ENCODE data around the gene TBC1D22A. TPM values are rescaled to one million over a fixed set of nuclear protein-coding genes. Genes with fewer than 3 reads are reported as not detected.
A peak's percentile ranks its signal among the peaks of the same experiment; 100 is the strongest.

Gene TBC1D22A
- polyA plus RNA-seq, 1 donor (not counting 4 experiments of a cell fraction or from before 2014, with no cell fraction given) = 20.9 TPM

DNA sequence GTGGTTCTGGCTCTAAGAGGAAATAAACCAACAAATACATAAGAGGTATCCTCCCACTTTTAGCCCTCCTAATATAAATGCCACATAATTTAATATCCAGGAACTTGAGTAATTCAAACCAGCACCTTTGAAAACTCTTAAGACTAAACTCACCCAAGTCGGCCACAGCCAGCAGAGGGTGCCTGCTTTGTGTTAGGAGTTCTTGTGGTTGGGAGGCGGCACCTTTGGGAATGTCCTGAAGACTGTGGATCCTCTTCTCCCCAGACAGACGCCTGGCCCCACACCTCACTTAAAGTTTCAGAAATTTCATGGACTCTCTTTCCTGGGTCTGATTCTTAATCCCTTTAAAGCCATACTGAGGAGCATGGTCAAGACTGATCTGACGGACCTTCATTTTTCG lies 169.0 kb downstream of the TBC1D22A start:
- FAIRE-seq (no peak), DNase-seq (ENCODE audit: low read depth, low spot score) (no peak)
- Histone ChIP-seq H3K9ac (ENCODE audit: control insufficient read depth, extremely low read depth, insufficient read depth, low read length) (no peak overlapping the region), H4K20me1 (ENCODE audit: control insufficient read depth, extremely low read depth, insufficient read depth, low read length) (no peaks in the 10 kb centered on the region), H3K9me1 (ENCODE audit: control insufficient read depth, extremely low read depth, insufficient read depth, low read length) (no peaks in the 10 kb centered on the region), H3K4me1 (ENCODE audit: control insufficient read depth, extremely low read depth, insufficient read depth, low read length) (peaks cover 33% of the 10 kb centered on the region), H3K27ac (ENCODE audit: control insufficient read depth, insufficient read depth, low read length) (peak overlapping the region; percentile 54), H3K4me3 (ENCODE audit: control insufficient read depth in 2 of 3, extremely low read depth in 1 of 3, insufficient read depth in 2 of 3, low read depth in 1 of 3, low read length in 3 of 3) (no peak overlapping the region), H3K27me3 (ENCODE audit: control insufficient read depth, extremely low read depth, insufficient read depth, low read length) (no peaks in the 10 kb centered on the region), H3K4me2 (ENCODE audit: control insufficient read depth, extremely low read depth, insufficient read depth, low read depth, low read length) (no peak overlapping the region), H2AFZ (ENCODE audit: control insufficient read depth, low read length) (no peak overlapping the region), H3K36me3 (ENCODE audit: control insufficient read depth in 2 of 2, extremely low read depth in 1 of 2, insufficient read depth in 2 of 2, low read length in 2 of 2) (peaks cover 0 to 2% of the 10 kb centered on the region in 2 experiments), H3K79me2 (ENCODE audit: control insufficient read depth, insufficient read depth, low read length) (peaks cover 7% of the 10 kb centered on the region), H3K9me3 (ENCODE audit: control insufficient read depth, low read depth, low read length) (no peaks in the 10 kb centered on the region)
- dilution Hi-C loops (cut with MboI; ENCODE audit: extremely low pct_ligation_motif_present, low sequenced_read_pairs) = no loop called here
- TF ChIP-seq, protein P1, sequence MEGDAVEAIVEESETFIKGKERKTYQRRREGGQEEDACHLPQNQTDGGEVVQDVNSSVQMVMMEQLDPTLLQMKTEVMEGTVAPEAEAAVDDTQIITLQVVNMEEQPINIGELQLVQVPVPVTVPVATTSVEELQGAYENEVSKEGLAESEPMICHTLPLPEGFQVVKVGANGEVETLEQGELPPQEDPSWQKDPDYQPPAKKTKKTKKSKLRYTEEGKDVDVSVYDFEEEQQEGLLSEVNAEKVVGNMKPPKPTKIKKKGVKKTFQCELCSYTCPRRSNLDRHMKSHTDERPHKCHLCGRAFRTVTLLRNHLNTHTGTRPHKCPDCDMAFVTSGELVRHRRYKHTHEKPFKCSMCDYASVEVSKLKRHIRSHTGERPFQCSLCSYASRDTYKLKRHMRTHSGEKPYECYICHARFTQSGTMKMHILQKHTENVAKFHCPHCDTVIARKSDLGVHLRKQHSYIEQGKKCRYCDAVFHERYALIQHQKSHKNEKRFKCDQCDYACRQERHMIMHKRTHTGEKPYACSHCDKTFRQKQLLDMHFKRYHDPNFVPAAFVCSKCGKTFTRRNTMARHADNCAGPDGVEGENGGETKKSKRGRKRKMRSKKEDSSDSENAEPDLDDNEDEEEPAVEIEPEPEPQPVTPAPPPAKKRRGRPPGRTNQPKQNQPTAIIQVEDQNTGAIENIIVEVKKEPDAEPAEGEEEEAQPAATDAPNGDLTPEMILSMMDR (optimal IDR thresholded peaks at IDR 0.05 in 1 of 3, IDR thresholded peaks at IDR 0.05 in 1 of 3, conservative IDR thresholded peaks at IDR 0.05 in 1 of 3; ENCODE audit: extremely low read depth in 1 of 3, insufficient read depth in 2 of 3, low read length in 3 of 3) = peak; percentile 25 to 60 (median 50)
- no peak for TF ChIP-seq EZH2 (IDR thresholded peaks at IDR 0.05; ENCODE audit: low read length)

DNA sequence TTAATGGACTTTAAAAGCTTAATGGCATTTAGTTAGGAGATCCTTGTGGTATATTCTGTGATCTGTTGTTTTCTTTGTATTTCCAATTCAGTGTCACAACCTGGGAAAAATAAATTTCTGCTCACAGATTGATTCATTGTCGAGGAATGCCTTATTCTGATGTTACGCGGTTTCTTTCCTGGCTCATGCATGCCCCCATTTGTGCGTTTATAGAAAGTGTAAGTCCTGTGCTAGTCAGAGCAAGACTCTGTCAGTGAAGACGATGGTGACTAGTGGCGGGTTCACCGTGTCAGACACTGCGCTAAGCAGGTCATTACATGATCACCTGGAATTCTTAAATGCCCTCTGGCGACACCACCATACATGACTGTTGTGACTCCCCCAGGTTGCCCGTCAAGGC lies 169.4 kb downstream of the TBC1D22A start:
- peaks cover 0 to 2% of the 10 kb centered on the region in 2 experiments for H3K36me3 ChIP-seq (ENCODE audit: control insufficient read depth in 2 of 2, extremely low read depth in 1 of 2, insufficient read depth in 2 of 2, low read length in 2 of 2)
- dilution Hi-C loops (cut with MboI; ENCODE audit: extremely low pct_ligation_motif_present, low sequenced_read_pairs) = no loop called here
- H3K9ac ChIP-seq (ENCODE audit: control insufficient read depth, extremely low read depth, insufficient read depth, low read length) = no peak overlapping the region
- H2AFZ ChIP-seq (ENCODE audit: control insufficient read depth, low read length) = no peak overlapping the region
- no peaks in the 10 kb centered on the region for H3K9me1 ChIP-seq (ENCODE audit: control insufficient read depth, extremely low read depth, insufficient read depth, low read length)
- DNase-seq (ENCODE audit: low read depth, low spot score) (peak; percentile 68), FAIRE-seq (no peak)
- no peaks in the 10 kb centered on the region for H4K20me1 ChIP-seq (ENCODE audit: control insufficient read depth, extremely low read depth, insufficient read depth, low read length)
- no peaks in the 10 kb centered on the region for H3K9me3 ChIP-seq (ENCODE audit: control insufficient read depth, low read depth, low read length)
- no peak for TF ChIP-seq EZH2 (IDR thresholded peaks at IDR 0.05; ENCODE audit: low read length)
- TF ChIP-seq, protein P1 (optimal IDR thresholded peaks at IDR 0.05 in 1 of 3, IDR thresholded peaks at IDR 0.05 in 1 of 3, conservative IDR thresholded peaks at IDR 0.05 in 1 of 3; ENCODE audit: extremely low read depth in 1 of 3, insufficient read depth in 2 of 3, low read length in 3 of 3) = peak in 1 of 3 experiments; percentile 7
- peak overlapping the region; percentile 54 for H3K27ac ChIP-seq (ENCODE audit: control insufficient read depth, insufficient read depth, low read length)
- H3K4me1 ChIP-seq (ENCODE audit: control insufficient read depth, extremely low read depth, insufficient read depth, low read length) = peaks cover 33% of the 10 kb centered on the region
- no peak overlapping the region for H3K4me2 ChIP-seq (ENCODE audit: control insufficient read depth, extremely low read depth, insufficient read depth, low read depth, low read length)
- no peak overlapping the region for H3K4me3 ChIP-seq (ENCODE audit: control insufficient read depth in 2 of 3, extremely low read depth in 1 of 3, insufficient read depth in 2 of 3, low read depth in 1 of 3, low read length in 3 of 3)
- H3K27me3 ChIP-seq (ENCODE audit: control insufficient read depth, extremely low read depth, insufficient read depth, low read length) = no peaks in the 10 kb centered on the region
- H3K79me2 ChIP-seq (ENCODE audit: control insufficient read depth, insufficient read depth, low read length) = peaks cover 7% of the 10 kb centered on the region

Measured in keratinocyte (primary cell).